B cell (primary cell): ENCODE results near the gene PAPLN.

Experiments
- CTCF ChIP-seq: fragments of 200-600 bp; IDR thresholded peaks from one replicate; pipeline ENCODE4 v1.8.0; 2022; ENCODE audit warnings: antibody characterized with exemption, mild to moderate bottlenecking
- EZH2 ChIP-seq: IDR thresholded peaks from 2 replicates; pipeline ENCODE4 v1.6.1; 2012; ENCODE audit warnings: borderline replicate concordance, low read depth, mild to moderate bottlenecking, moderate library complexity, low read length; ENCODE audit not compliant: insufficient read depth, poor library complexity, severe bottlenecking

- TF ChIP-seq CTCF (peak; percentile 22), EZH2 (no peak)
Measured at GRCh38 chr14:73236752-73237218, 521 bp upstream of the PAPLN start.
